A549 (cell line): ENCODE results near the gene ZNF276. TPM values are rescaled to one million over a fixed set of nuclear protein-coding genes. Genes with fewer than 3 reads are reported as not detected.

Experiments
- ATAC-seq, 2 experiments: fragments of 200-7000 bp in 1 of 2; fragments of >200 bp in 1 of 2; cut with Nextera tagmentation in 1 of 2; cut with Tn5 transposase in 1 of 2; 3 replicates each; pipeline versions ENCODE4 v1.8.0 to v1.9.1; 2018 to 2020; ENCODE audit warnings: mild to moderate bottlenecking in 1 of 2, moderate library complexity in 1 of 2
- CTCF ChIA-PET: fragments of 300-600 bp; sonication (Branson Sonifier 250); formaldehyde crosslinking; extraction: SDS; loops from one replicate; lab custom pipeline; 2021; ENCODE audit warnings: antibody characterized with exemption, inconsistent platforms; lab: Yijun Ruan, JAX
- POLR2A ChIA-PET: fragments of 350-600 bp; formaldehyde crosslinking; extraction: SDS; loops from one replicate; lab custom pipeline; 2021; ENCODE audit warnings: antibody characterized with exemption, inconsistent platforms; lab: Yijun Ruan, JAX
- DNase-seq, 2 experiments: peaks; one replicate each; pipeline versions ENCODE4 v3.0.0 to v3.0.0-alpha.2; 2011 to 2016; ENCODE audit warnings: low read depth in 1 of 2, low spot score in 1 of 2
- FAIRE-seq: peaks from 2 replicates; lab custom pipeline; 2011; peaks lifted over from hg19 to GRCh38; lab: Jason Lieb, UNC
- H3K27ac ChIP-seq, 2 experiments: fragments of >200 bp; sonication (Bioruptor Twin); formaldehyde crosslinking; 3 replicates each; pipeline ENCODE4 v1.5.1; 2016 to 2017
- H3K4me1 ChIP-seq: fragments of >200 bp; sonication (Bioruptor Twin); formaldehyde crosslinking; 3 replicates; pipeline ENCODE4 v1.6.1; 2016
- H3K4me2 ChIP-seq: fragments of >200 bp; sonication (Bioruptor Twin); formaldehyde crosslinking; 3 replicates; pipeline ENCODE4 v1.6.1; 2016
- H3K4me3 ChIP-seq: fragments of >200 bp; sonication (Bioruptor Twin); formaldehyde crosslinking; 3 replicates; pipeline ENCODE4 v1.5.1; 2016
- H3K9me3 ChIP-seq: fragments of >200 bp; sonication (Bioruptor Twin); formaldehyde crosslinking; 3 replicates; pipeline ENCODE4 v1.6.1; 2016
- CBX8 ChIP-seq: fragments of 200-600 bp; sonication (generic); IDR thresholded peaks from 2 replicates; pipeline ENCODE4 v1.6.1; 2016
- CHD4 ChIP-seq: fragments of 200-600 bp; sonication (generic); IDR thresholded peaks from 2 replicates; pipeline ENCODE4 v1.6.1; 2016; ENCODE audit warnings: antibody characterized with exemption, mild to moderate bottlenecking, borderline replicate concordance
- ESRRA ChIP-seq: fragments of 150-350 bp; IDR thresholded peaks from 2 replicates; pipeline ENCODE4 v1.6.1; 2014; ENCODE audit warnings: mild to moderate bottlenecking, low read length, borderline replicate concordance
- HMGXB4 ChIP-seq: fragments of 250-450 bp; sonication (Bioruptor Pico); IDR thresholded peaks from 2 replicates; pipeline ENCODE4 v1.5.0; 2021; ENCODE audit warnings: mild to moderate bottlenecking, moderate library complexity, borderline replicate concordance
- HOXA7 ChIP-seq: fragments of 250-450 bp; sonication (Bioruptor Pico); IDR thresholded peaks from 2 replicates; pipeline ENCODE4 v1.5.0; 2020; ENCODE audit warnings: mild to moderate bottlenecking, moderate library complexity
- JUNB ChIP-seq: fragments of >200 bp; sonication (Bioruptor Twin); formaldehyde crosslinking; IDR thresholded peaks from 2 replicates; pipeline ENCODE4 v1.6.1; 2016
- KDM5A ChIP-seq: fragments of 200-600 bp; sonication (generic); IDR thresholded peaks from 2 replicates; pipeline ENCODE4 v1.6.1; 2016; ENCODE audit warnings: antibody characterized with exemption, mild to moderate bottlenecking
- MAZ ChIP-seq: fragments of 150-350 bp; IDR thresholded peaks from 2 replicates; pipeline ENCODE4 v1.6.1; 2014; ENCODE audit warnings: antibody characterized with exemption, low read depth, low read length, borderline replicate concordance
- PHF8 ChIP-seq: fragments of 200-600 bp; sonication (generic); IDR thresholded peaks from 2 replicates; pipeline ENCODE4 v1.6.1; 2016; ENCODE audit warnings: low read depth, mild to moderate bottlenecking, antibody characterized with exemption, moderate library complexity, borderline replicate concordance
- RFX5 ChIP-seq: fragments of 450-650 bp; IDR thresholded peaks from 2 replicates; pipeline ENCODE4 v1.7.1; 2014; ENCODE audit warnings: antibody characterized with exemption, mild to moderate bottlenecking, moderate library complexity
- SMC3 ChIP-seq: fragments of >200 bp; sonication (Bioruptor Twin); formaldehyde crosslinking; IDR thresholded peaks from 3 replicates; pipeline ENCODE4 v1.6.1; 2018; ENCODE audit warnings: inconsistent platforms
- USF2 ChIP-seq: fragments of 450-650 bp; IDR thresholded peaks from 2 replicates; pipeline ENCODE4 v1.6.1; 2014; ENCODE audit warnings: antibody characterized with exemption
- ZC3H11A ChIP-seq: fragments of 450-650 bp; IDR thresholded peaks from 2 replicates; pipeline ENCODE4 v1.6.1; 2014; ENCODE audit warnings: antibody characterized with exemption, mild to moderate bottlenecking
- WGBS: methylation state at CpG from one replicate; pipeline ENCODE4 v1.1.6; 2017; ENCODE audit errors: missing lambda C conversion rate; 5-methylcytosine and 5-hydroxymethylcytosine counted together
- polyA plus RNA-seq, 4 experiments: library from polyadenylated mRNA; depleted of rRNA in 3 of 4; stranded (reverse); fragments of >200 nt; fragmentation: RNase III in 1 of 4; extraction: RNeasy Plus Mini Kit Qiagen cat#74134 plus additional on column Dnase treatment in 1 of 4; gene quantifications; 2 replicates in 3 of 4; 3 replicates in 1 of 4; pipeline ENCODE4 v1.2.3, GENCODE V29; 2011 to 2017
- TF ChIP-seq, protein P1 (sequence below): IDR thresholded peaks from 2 replicates; pipeline ENCODE4 v1.6.1; 2012; ENCODE audit warnings: low read depth, borderline replicate concordance
- TF ChIP-seq, protein P2 (sequence below): fragments of 250-450 bp; sonication (Bioruptor Pico); IDR thresholded peaks from 2 replicates; pipeline ENCODE4 v1.5.0; 2020; ENCODE audit warnings: low read depth, mild to moderate bottlenecking, moderate library complexity
- TF ChIP-seq, protein P3 (sequence below): IDR thresholded peaks from 2 replicates; pipeline ENCODE4 v1.6.1; 2012
- TF ChIP-seq, protein P4 (sequence below): fragments of 150-350 bp; IDR thresholded peaks from 2 replicates; pipeline ENCODE4 v1.6.1; 2014; ENCODE audit warnings: low read depth, mild to moderate bottlenecking, low read length
- TF ChIP-seq, protein P5 (sequence below): IDR thresholded peaks from 2 replicates; pipeline ENCODE4 v1.6.1; 2012

The ZNF276 gene
- polyA plus RNA-seq, 2 of the 4 experiments (the other 2 are of a cell fraction): 6.5 to 15.1 TPM

GRCh38 chr16:89723279-89724250 lies 2.2 kb downstream of the ZNF276 start (continued):
- TF ChIP-seq HMGXB4: no peak

DNA sequence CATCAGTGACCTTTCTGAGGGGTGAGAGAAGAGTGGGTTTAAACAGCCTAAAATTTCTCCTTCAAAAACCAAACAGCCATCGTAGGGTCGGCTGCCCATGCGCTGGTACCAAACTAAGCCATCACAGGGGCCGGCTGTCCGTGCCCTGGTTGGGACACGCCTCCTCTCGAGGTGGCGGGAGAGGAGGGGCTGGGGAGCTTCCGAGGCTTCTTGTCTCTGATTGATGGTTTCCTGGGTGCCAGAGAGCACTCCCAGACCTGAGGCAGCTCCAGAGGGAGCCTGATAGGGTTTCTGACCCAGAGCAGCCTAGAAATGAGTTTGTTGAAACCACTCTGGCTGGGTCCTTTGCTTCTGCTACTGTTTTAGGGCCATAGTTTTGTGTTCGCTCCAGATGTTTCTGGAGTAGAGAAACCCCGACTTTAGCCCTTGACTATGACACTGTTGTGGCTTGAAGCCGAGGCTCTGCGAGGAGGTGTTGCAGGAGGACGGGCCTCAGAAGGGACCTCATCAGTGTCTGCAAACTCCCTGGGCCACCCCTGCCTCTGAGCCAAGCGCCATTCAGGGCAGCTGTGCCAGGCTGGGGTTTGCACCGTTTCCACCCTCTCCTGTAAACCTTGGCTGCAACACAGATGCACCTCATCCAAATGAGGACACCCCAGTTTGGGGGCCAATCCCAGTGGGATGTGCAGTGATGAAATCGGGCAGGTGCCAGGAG lies 6.2 kb downstream of the ZNF276 start:
- CTCF ChIA-PET: interaction anchor here (0.6 kb wide), 2 partner anchors 24 to 62 kb away, joined by 3 to 4 read pairs; no protein-coding TSS in a partner anchor
- 94% methylated on average over 17 of the region's 17 CpGs for WGBS
- TF ChIP-seq JUNB (no peak), ESRRA (no peak), USF2 (no peak), CBX8 (no peak), SMC3 (no peak), KDM5A (no peak), MAZ (no peak), PHF8 (no peak), HOXA7 (CRISPR knock-in tag) (no peak), RFX5 (no peak), ZC3H11A (no peak)
- TF ChIP-seq, protein P1, sequence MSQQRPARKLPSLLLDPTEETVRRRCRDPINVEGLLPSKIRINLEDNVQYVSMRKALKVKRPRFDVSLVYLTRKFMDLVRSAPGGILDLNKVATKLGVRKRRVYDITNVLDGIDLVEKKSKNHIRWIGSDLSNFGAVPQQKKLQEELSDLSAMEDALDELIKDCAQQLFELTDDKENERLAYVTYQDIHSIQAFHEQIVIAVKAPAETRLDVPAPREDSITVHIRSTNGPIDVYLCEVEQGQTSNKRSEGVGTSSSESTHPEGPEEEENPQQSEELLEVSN: no peak
- TF ChIP-seq, protein P2, sequence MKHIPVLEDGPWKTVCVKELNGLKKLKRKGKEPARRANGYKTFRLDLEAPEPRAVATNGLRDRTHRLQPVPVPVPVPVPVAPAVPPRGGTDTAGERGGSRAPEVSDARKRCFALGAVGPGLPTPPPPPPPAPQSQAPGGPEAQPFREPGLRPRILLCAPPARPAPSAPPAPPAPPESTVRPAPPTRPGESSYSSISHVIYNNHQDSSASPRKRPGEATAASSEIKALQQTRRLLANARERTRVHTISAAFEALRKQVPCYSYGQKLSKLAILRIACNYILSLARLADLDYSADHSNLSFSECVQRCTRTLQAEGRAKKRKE: no peak
- TF ChIP-seq, protein P3, sequence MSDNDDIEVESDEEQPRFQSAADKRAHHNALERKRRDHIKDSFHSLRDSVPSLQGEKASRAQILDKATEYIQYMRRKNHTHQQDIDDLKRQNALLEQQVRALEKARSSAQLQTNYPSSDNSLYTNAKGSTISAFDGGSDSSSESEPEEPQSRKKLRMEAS: no peak
- TF ChIP-seq, protein P4, sequence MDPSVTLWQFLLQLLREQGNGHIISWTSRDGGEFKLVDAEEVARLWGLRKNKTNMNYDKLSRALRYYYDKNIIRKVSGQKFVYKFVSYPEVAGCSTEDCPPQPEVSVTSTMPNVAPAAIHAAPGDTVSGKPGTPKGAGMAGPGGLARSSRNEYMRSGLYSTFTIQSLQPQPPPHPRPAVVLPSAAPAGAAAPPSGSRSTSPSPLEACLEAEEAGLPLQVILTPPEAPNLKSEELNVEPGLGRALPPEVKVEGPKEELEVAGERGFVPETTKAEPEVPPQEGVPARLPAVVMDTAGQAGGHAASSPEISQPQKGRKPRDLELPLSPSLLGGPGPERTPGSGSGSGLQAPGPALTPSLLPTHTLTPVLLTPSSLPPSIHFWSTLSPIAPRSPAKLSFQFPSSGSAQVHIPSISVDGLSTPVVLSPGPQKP: no peak
- POLR2A ChIA-PET: no interaction called here
- Histone ChIP-seq H3K4me1 (peaks cover 11% of the 10 kb centered on the region), H3K27ac (no peak overlapping the region), H3K4me3 (no peak overlapping the region), H3K4me2 (no peak overlapping the region), H3K9me3 (no peaks in the 10 kb centered on the region)
- ATAC-seq: no peak
- no peak for FAIRE-seq
- no peak for DNase-seq

GRCh38 chr16:89729293-89729692 lies 8.0 kb downstream of the ZNF276 start:
- ATAC-seq: no peak
- Histone ChIP-seq H3K9me3 (no peaks in the 10 kb centered on the region), H3K4me2 (no peak overlapping the region)
- WGBS: 90% methylated on average over 12 of the region's 18 CpGs
- TF ChIP-seq CHD4 (no peak), ZC3H11A (no peak), HMGXB4 (no peak)
- TF ChIP-seq, protein P5, sequence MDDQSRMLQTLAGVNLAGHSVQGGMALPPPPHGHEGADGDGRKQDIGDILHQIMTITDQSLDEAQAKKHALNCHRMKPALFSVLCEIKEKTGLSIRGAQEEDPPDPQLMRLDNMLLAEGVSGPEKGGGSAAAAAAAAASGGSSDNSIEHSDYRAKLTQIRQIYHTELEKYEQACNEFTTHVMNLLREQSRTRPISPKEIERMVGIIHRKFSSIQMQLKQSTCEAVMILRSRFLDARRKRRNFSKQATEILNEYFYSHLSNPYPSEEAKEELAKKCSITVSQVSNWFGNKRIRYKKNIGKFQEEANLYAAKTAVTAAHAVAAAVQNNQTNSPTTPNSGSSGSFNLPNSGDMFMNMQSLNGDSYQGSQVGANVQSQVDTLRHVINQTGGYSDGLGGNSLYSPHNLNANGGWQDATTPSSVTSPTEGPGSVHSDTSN: no peak
- TF ChIP-seq, protein P1: no peak
- TF ChIP-seq, all 56 proteins: peak for 0
- H3K4me3 ChIP-seq: no peak overlapping the region
- no peak overlapping the region for H3K27ac ChIP-seq
- CTCF ChIA-PET: interaction anchor here (1.0 to 1.8 kb wide), 2 partner anchors 13 to 29 kb away, joined by 3 to 6 read pairs; no protein-coding TSS in a partner anchor
- H3K4me1 ChIP-seq: no peaks in the 10 kb centered on the region
- POLR2A ChIA-PET: no interaction called here
- no peak for DNase-seq
- FAIRE-seq: no peak
